ENCODE data around the gene PLOD1.
"Not testable (repeated sequence)": the region's sequence is repeated elsewhere in the genome, so short reads cannot be mapped to it uniquely, and the experiment has no call there.

PLOD1 gene

DNA sequence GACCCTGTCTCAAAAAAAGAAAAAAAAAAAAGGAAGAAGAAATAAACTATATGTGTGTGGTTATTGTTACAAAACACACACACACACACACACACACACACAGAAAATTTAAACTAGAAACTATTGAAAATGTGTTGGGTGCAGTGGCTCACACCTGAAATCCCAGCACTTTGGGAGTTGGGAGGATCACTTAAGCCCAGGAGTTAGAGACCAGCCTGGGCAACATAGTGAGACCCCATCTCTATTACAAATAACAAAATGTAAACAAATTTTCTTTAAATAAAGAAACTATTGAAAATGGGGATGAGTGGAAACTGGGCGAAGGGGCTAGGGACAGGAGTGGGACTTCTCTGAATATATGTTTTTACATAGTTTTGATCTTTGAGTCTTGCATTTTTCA, 31.3 kb upstream of the PLOD1 start:
- no peak overlapping the region for H3K4me3 ChIP-seq (ENCODE audit: low read depth, low read length)
- TF ChIP-seq CTCF (IDR thresholded peaks at IDR 0.05; ENCODE audit: low read depth, low read length) (no peak), POLR2A (IDR thresholded peaks at IDR 0.05; ENCODE audit: extremely low read depth, insufficient read length) (no peak), MYC (IDR thresholded peaks at IDR 0.05; ENCODE audit: low read depth, low read length) (no peak), MAX (IDR thresholded peaks at IDR 0.05; ENCODE audit: low read depth, low read length) (no peak)
- DNase-seq (ENCODE audit: low read depth) = no peak

DNA sequence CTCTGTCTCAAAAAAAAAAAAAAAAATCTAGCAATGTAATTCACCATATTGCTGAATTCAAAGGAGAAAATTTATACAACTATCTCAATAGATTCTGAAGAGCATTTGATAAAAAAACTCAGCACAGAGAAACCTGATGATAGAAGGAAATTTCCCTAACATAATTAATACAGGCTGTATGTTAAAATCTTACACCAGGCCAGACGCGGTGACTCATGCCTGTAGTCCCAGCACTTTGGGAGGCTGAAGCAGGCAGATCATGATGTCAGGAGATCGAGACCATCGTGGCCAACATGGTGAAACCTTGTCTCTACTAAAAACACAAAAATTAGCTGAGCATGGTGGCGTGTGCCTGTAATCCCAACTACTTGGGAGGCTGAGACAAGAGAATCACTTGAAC, 30.4 kb upstream of the PLOD1 start:
- not testable (repeated sequence) for DNase-seq (ENCODE audit: low read depth); H3K4me3 ChIP-seq (ENCODE audit: low read depth, low read length)

DNA sequence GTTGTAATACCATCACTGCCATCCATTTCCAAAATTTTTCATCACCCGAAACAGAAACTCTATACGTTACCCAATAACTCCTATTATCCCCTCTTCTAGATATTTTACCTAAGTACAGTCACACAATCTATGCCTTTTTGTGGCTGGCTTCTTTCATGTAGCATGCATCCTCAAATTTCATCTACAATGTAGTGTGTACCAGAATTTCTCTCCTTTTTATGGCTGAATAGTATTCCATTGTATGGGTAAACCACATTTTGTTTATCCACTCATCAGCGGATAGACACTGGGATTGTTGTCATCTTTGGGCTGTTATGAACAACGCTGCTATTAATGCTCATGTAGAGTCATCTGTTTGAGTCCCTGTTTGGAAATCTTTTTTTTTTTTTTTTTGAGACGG, 29.5 kb upstream of the PLOD1 start:
- no peak for DNase-seq (ENCODE audit: low read depth)
- no peak for TF ChIP-seq POLR2A (IDR thresholded peaks at IDR 0.05; ENCODE audit: extremely low read depth, insufficient read length)
- TF ChIP-seq CTCF (IDR thresholded peaks at IDR 0.05; ENCODE audit: low read depth, low read length) = no peak
- no peak for TF ChIP-seq MYC (IDR thresholded peaks at IDR 0.05; ENCODE audit: low read depth, low read length)
- no peak for TF ChIP-seq MAX (IDR thresholded peaks at IDR 0.05; ENCODE audit: low read depth, low read length)
- H3K4me3 ChIP-seq (ENCODE audit: low read depth, low read length) = no peak overlapping the region

GRCh38 chr1:11906870-11907269, 27.6 kb upstream of the PLOD1 start:
- TF ChIP-seq MAX (IDR thresholded peaks at IDR 0.05; ENCODE audit: low read depth, low read length) (no peak), MYC (IDR thresholded peaks at IDR 0.05; ENCODE audit: low read depth, low read length) (no peak), POLR2A (IDR thresholded peaks at IDR 0.05; ENCODE audit: extremely low read depth, insufficient read length) (no peak), CTCF (IDR thresholded peaks at IDR 0.05; ENCODE audit: low read depth, low read length) (no peak)
- no peak overlapping the region for H3K4me3 ChIP-seq (ENCODE audit: low read depth, low read length)
- DNase-seq (ENCODE audit: low read depth) = no peak

- peak; percentile 93 for DNase-seq (ENCODE audit: low read depth)
- no peak overlapping the region for H3K4me3 ChIP-seq (ENCODE audit: low read depth, low read length)
- TF ChIP-seq POLR2A (IDR thresholded peaks at IDR 0.05; ENCODE audit: extremely low read depth, insufficient read length) (no peak), CTCF (IDR thresholded peaks at IDR 0.05; ENCODE audit: low read depth, low read length) (peak; percentile 65), MYC (IDR thresholded peaks at IDR 0.05; ENCODE audit: low read depth, low read length) (no peak; the same call in 1 of the 2 replicates), MAX (IDR thresholded peaks at IDR 0.05; ENCODE audit: low read depth, low read length) (peak; percentile 64)
Measured at GRCh38 chr1:11907275-11908094, 27.0 kb upstream of the PLOD1 start.

DNA sequence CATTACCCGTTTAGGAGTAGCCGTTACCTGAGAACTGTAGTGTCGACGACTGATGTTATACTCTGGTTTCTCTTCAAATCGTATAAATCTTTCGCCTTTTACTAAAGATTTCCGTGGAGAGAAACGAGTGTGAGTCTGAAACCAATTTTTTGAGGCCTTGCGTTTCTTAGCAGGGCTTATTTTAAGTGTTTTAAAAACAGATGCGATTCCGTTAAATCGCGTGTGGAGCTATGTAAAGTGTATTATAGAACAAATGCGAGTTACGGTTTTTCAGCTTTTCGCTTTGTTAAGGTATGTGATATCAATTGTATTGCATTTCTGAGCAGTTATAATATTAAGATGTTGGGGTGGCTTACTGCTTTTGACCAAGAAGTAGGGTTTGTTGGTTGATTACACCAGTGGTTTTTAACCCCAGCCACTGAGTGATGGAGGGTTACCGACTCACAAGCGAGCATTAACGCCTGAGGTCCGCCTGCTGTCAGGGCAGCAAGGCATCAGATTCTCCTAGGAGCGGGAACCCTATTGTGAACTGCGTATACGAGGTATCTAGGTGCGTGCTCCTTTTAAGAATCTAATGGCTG, 26.3 kb upstream of the PLOD1 start:
- peak; percentile 95 for DNase-seq (ENCODE audit: low read depth)
- TF ChIP-seq POLR2A (IDR thresholded peaks at IDR 0.05; ENCODE audit: extremely low read depth, insufficient read length) = peak; percentile 100
- TF ChIP-seq MYC (IDR thresholded peaks at IDR 0.05; ENCODE audit: low read depth, low read length) = no peak
- H3K4me3 ChIP-seq (ENCODE audit: low read depth, low read length) = peak overlapping the region; percentile 61

- DNase-seq (ENCODE audit: low read depth) = not testable (repeated sequence)
Measured at GRCh38 chr1:11910914-11911228, 23.6 kb upstream of the PLOD1 start.

More at GRCh38 chr1:11910914-11911228, 23.6 kb upstream of the PLOD1 start:
- H3K4me3 ChIP-seq (ENCODE audit: low read depth, low read length) = not testable (repeated sequence)
